Measurements from ENCODE around the gene ZNF577.
"Not testable (repeated sequence)": the region's sequence is repeated elsewhere in the genome, so short reads cannot be mapped to it uniquely, and the experiment has no call there.

Gene ZNF577

GRCh38 chr19:51887522-51888498, at the start of gene ZNF577:
Gene ZNF577, minus strand, starts transcription at chr19:51887951. Its CDS starts 7,569 bp downstream, at chr19:51880382.
- peak; percentile 75 for DNase-seq

GRCh38 chr19:51931921-51932320, 44.2 kb upstream of the ZNF577 start:
- DNase-seq = no peak

GRCh38 chr19:51927859-51928258, 40.1 kb upstream of the ZNF577 start:
- no peak for DNase-seq

- DNase-seq = peak; percentile 80
Measured at GRCh38 chr19:51926784-51927741, 39.3 kb upstream of the ZNF577 start, which contains the start of gene ZNF613. Gene ZNF613, plus strand, starts transcription at chr19:51927472. Its CDS starts 8,749 bp downstream, at chr19:51936221.

GRCh38 chr19:51926426-51926783, 38.7 kb upstream of the ZNF577 start:
- no peak for DNase-seq

GRCh38 chr19:51921949-51922348, 34.2 kb upstream of the ZNF577 start:
- DNase-seq = no peak

GRCh38 chr19:51919606-51920005, 31.9 kb upstream of the ZNF577 start:
- no peak for DNase-seq

GRCh38 chr19:51916167-51916566, 28.4 kb upstream of the ZNF577 start:
- DNase-seq = no peak

GRCh38 chr19:51915324-51915867, 27.6 kb upstream of the ZNF577 start:
- no peak for DNase-seq

- DNase-seq = not testable (repeated sequence)
Measured at GRCh38 chr19:51907981-51908380, 20.2 kb upstream of the ZNF577 start.

GRCh38 chr19:51906108-51906507, 18.4 kb upstream of the ZNF577 start:
- not testable (repeated sequence) for DNase-seq

GRCh38 chr19:51905639-51906038, 17.9 kb upstream of the ZNF577 start:
- DNase-seq = not testable (repeated sequence)

GRCh38 chr19:51905206-51905605, 17.5 kb upstream of the ZNF577 start:
- no peak for DNase-seq

GRCh38 chr19:51904331-51905165, 16.8 kb upstream of the ZNF577 start, which contains the start of gene ZNF649:
Gene ZNF649, minus strand, starts transcription at chr19:51905017. Its CDS starts 4,910 bp downstream, at chr19:51900107.
- DNase-seq = peak; percentile 79

GRCh38 chr19:51903192-51903591, 15.4 kb upstream of the ZNF577 start:
- DNase-seq = no peak

- DNase-seq = no peak
Measured at GRCh38 chr19:51901860-51902259, 14.1 kb upstream of the ZNF577 start.

GRCh38 chr19:51891193-51891747, 3.5 kb upstream of the ZNF577 start:
- no peak for DNase-seq

- DNase-seq = no peak
Measured at GRCh38 chr19:51889934-51890333, 2.2 kb upstream of the ZNF577 start.

- no peak for DNase-seq
Measured at GRCh38 chr19:51884713-51885112, 3.0 kb downstream of the ZNF577 start.

- no peak for DNase-seq
Measured at GRCh38 chr19:51882518-51882917, 5.2 kb downstream of the ZNF577 start.

GRCh38 chr19:51873097-51873496, 14.7 kb downstream of the ZNF577 start:
- no peak for DNase-seq
